Measurements from ENCODE around the gene FNBP1L. TPM values are rescaled to one million over a fixed set of nuclear protein-coding genes. Genes with fewer than 3 reads are reported as not detected.

FNBP1L gene
- total and polyA plus RNA-seq, 2 of the 8 experiments (the other 6 are each of a cell fraction or from before 2014, with no cell fraction given) = 48.9 to 95.9 TPM

GRCh38 chr1:93595266-93595665 lies 147.3 kb downstream of the FNBP1L start:
- Histone ChIP-seq H3K4me1 (replicated peaks in 1 of 4; ENCODE audit: control insufficient read depth in 3 of 4, insufficient read depth in 4 of 4, low read length in 3 of 4) (peaks cover 7 to 19% (median 11%) of the 10 kb centered on the region in 4 experiments; a peak in 6 of 7 replicates), H3K9me3 (ENCODE audit: insufficient read depth in 2 of 2, low read depth in 1 of 2, low read length in 1 of 2) (no peaks in the 10 kb centered on the region), H3K56ac (replicated peaks; ENCODE audit: insufficient read length, low read depth, low read length) (no peak overlapping the region), H4K20me1 (replicated peaks in 1 of 2; ENCODE audit: control insufficient read depth in 1 of 2, insufficient read depth in 2 of 2, low read length in 2 of 2) (peaks cover 0 to 4% of the 10 kb centered on the region in 2 experiments), H3K23ac (ENCODE audit: insufficient read length) (no peak overlapping the region), H2AFZ (ENCODE audit: low read length) (no peak overlapping the region), H2BK12ac (ENCODE audit: low read depth, low read length) (no peak overlapping the region), H2BK120ac (replicated peaks; ENCODE audit: low read depth, low read length) (no peak overlapping the region), H3K79me2 (ENCODE audit: control insufficient read depth in 1 of 2, insufficient read depth in 2 of 2, low read length in 2 of 2) (no peaks in the 10 kb centered on the region), H2BK5ac (ENCODE audit: low read depth, low read length) (no peak overlapping the region), H3K23me2 (ENCODE audit: low read depth, low read length) (no peaks in the 10 kb centered on the region), H3K4me3 (ENCODE audit: extremely low read depth in 1 of 4, insufficient read depth in 2 of 4, low read depth in 3 of 4, low read length in 4 of 4) (no peak overlapping the region), H4K5ac (ENCODE audit: insufficient read length, low read depth, low read length) (no peak overlapping the region), H4K8ac (ENCODE audit: extremely low read depth, insufficient read depth, low read length) (no peak overlapping the region), H3K36me3 (ENCODE audit: control insufficient read depth in 2 of 4, insufficient read depth in 4 of 4, low read length in 3 of 4) (no peaks in the 10 kb centered on the region; a peak in 1 of 8 replicates), H2BK20ac (ENCODE audit: low read length) (no peak overlapping the region), H3K9ac (replicated peaks in 1 of 4; ENCODE audit: extremely low read depth in 1 of 4, low read depth in 3 of 4, low read length in 3 of 4) (no peak overlapping the region), H2BK15ac (ENCODE audit: low read length) (no peak overlapping the region), H3K4ac (replicated peaks; ENCODE audit: insufficient read length, low read depth, low read length) (no peak overlapping the region), H3K4me2 (ENCODE audit: insufficient read depth in 1 of 2, low read depth in 2 of 2, low read length in 2 of 2) (no peak overlapping the region), H2AK5ac (ENCODE audit: low read depth, low read length) (no peak overlapping the region), H3K14ac (ENCODE audit: insufficient read length) (no peak overlapping the region), H3K27me3 (replicated peaks in 1 of 4; ENCODE audit: control insufficient read depth in 3 of 4, extremely low read depth in 1 of 4, insufficient read depth in 3 of 4, low read length in 3 of 4) (no peaks in the 10 kb centered on the region), H3K18ac (ENCODE audit: extremely low read depth, low read length) (no peak overlapping the region), H3K79me1 (ENCODE audit: low read depth, low read length) (peaks cover 3% of the 10 kb centered on the region; the same call in 1 of the 2 replicates), H3K27ac (ENCODE audit: low read depth, low read length) (no peak overlapping the region), H4K91ac (replicated peaks; ENCODE audit: insufficient read length, low read length) (no peak overlapping the region)
- WGBS, 2 experiments (ENCODE audit: extremely low coverage in 1 of 2, insufficient coverage in 1 of 2, insufficient read length in 1 of 2, insufficient replicate concordance in 2 of 2, low coverage in 1 of 2, low lambda C conversion rate in 2 of 2, missing lambda C conversion rate in 1 of 2) = 88% methylated on average over 2 of the region's 2 CpGs; no CpG with 5 or more reads in 1 of the 2 experiments
- CTCF ChIA-PET (ENCODE audit: partially characterized antibody) = interaction anchor here (0.6 to 2.4 kb wide), 5 partner anchors 36 to 395 kb away, joined by 3 to 9 read pairs (median 3); no protein-coding TSS in a partner anchor
- TF ChIP-seq CHD2 (IDR thresholded peaks at IDR 0.05; ENCODE audit: low read length) = no peak
- TF ChIP-seq NANOG (IDR thresholded peaks at IDR 0.05; ENCODE audit: insufficient read depth, low read depth, low read length, poor library complexity, severe bottlenecking) = no peak
- TF ChIP-seq NRF1 (IDR thresholded peaks at IDR 0.05; ENCODE audit: low read depth, low read length) = no peak
- no peak for TF ChIP-seq ZNF274 (IDR thresholded peaks at IDR 0.05; ENCODE audit: borderline replicate concordance, extremely low read depth, low read length)
- TF ChIP-seq E2F6 (IDR thresholded peaks at IDR 0.05) = no peak
- no peak for TF ChIP-seq GABPA (IDR thresholded peaks at IDR 0.05; ENCODE audit: borderline replicate concordance, insufficient read depth, low read length)
- no peak for TF ChIP-seq SP1 (IDR thresholded peaks at IDR 0.05; ENCODE audit: low read depth, low read length)
- no peak for TF ChIP-seq POU5F1 (IDR thresholded peaks at IDR 0.05; ENCODE audit: low read depth, low read length)
- POLR2A ChIA-PET (ENCODE audit: partially characterized antibody) = interaction anchor here (0.6 kb wide), 1 partner anchor 93 kb away, joined by 3 read pairs; no protein-coding TSS in a partner anchor
- no peak for FAIRE-seq
- DNase-seq (ENCODE audit: low read depth in 1 of 2, low spot score in 2 of 2) = no peak

Data from H1 (cell line).